IMR-90 (cell line): ENCODE results near the gene SLC51A. TPM values are rescaled to one million over a fixed set of nuclear protein-coding genes. Genes with fewer than 3 reads are reported as not detected.

Experiments
- ATAC-seq: fragments of 200-7000 bp; cut with Tn5 transposase; 2 replicates; pipeline ENCODE4 v1.9.1; 2020; ENCODE audit warnings: low read depth, mild to moderate bottlenecking, moderate library complexity
- BruUV-seq: library from RNA; stranded (reverse); fragments of 400-500 nt; replicated peaks from 2 replicates; lab custom pipeline; 2021; lab: Mats Ljungman, UMichigan
- CTCF ChIA-PET: fragments of 300-600 bp; formaldehyde crosslinking; extraction: SDS; loops from one replicate; lab custom pipeline; 2021; ENCODE audit warnings: antibody characterized with exemption; lab: Yijun Ruan, JAX
- POLR2A ChIA-PET: fragments of 300-600 bp; sonication (Branson Sonifier 250); formaldehyde crosslinking; loops from one replicate; lab custom pipeline; 2022; ENCODE audit warnings: antibody characterized with exemption; ENCODE audit not compliant: unreplicated experiment; lab: Charles Lee
- DNase-seq: peaks from one replicate; pipeline ENCODE4 v3.0.0; 2013
- H2AFZ ChIP-seq: replicated peaks from 2 replicates; pipeline ENCODE3; 2013; ENCODE audit warnings: low read length, mild to moderate bottlenecking; ENCODE audit not compliant: poor library complexity
- H2AK5ac ChIP-seq: 2 replicates; pipeline ENCODE4 v1.6.1; 2013; ENCODE audit warnings: low read depth, low read length, inconsistent platforms
- H2AK9ac ChIP-seq: replicated peaks from 2 replicates; pipeline ENCODE3; 2013; ENCODE audit warnings: mild to moderate bottlenecking, low read depth, low read length, moderate library complexity; ENCODE audit not compliant: poor library complexity
- H2BK120ac ChIP-seq: 2 replicates; pipeline ENCODE4 v1.6.1; 2013; ENCODE audit warnings: low read depth, low read length, inconsistent platforms
- H2BK15ac ChIP-seq: 3 replicates; pipeline ENCODE4 v1.6.1; 2013; ENCODE audit warnings: low read depth, low read length, inconsistent platforms
- H2BK20ac ChIP-seq: 2 replicates; pipeline ENCODE4 v1.6.1; 2013; ENCODE audit warnings: low read depth, mild to moderate bottlenecking, inconsistent platforms, low read length, moderate library complexity
- H2BK5ac ChIP-seq: 2 replicates; pipeline ENCODE4 v1.6.1; 2013; ENCODE audit warnings: mild to moderate bottlenecking, low read depth, low read length, inconsistent platforms; ENCODE audit not compliant: poor library complexity, severe bottlenecking
- H3K14ac ChIP-seq: replicated peaks from 2 replicates; pipeline ENCODE4 v1.6.1; 2013; ENCODE audit warnings: low read depth, low read length, inconsistent platforms
- H3K18ac ChIP-seq: 2 replicates; pipeline ENCODE4 v1.6.1; 2013; ENCODE audit warnings: low read depth, low read length, control low read depth
- H3K23ac ChIP-seq: 2 replicates; pipeline ENCODE4 v1.6.1; 2013; ENCODE audit warnings: low read depth, low read length, inconsistent platforms
- H3K27ac ChIP-seq: 2 replicates; pipeline ENCODE4 v1.5.1; 2013; ENCODE audit warnings: mild to moderate bottlenecking, control low read depth, low read length; ENCODE audit not compliant: insufficient read depth
- H3K27me3 ChIP-seq: 2 replicates; pipeline ENCODE4 v1.6.1; 2013; ENCODE audit warnings: low read length; ENCODE audit not compliant: control insufficient read depth, insufficient read depth
- H3K36me3 ChIP-seq: 2 replicates; pipeline ENCODE4 v1.6.1; 2013; ENCODE audit warnings: low read length, mixed read lengths; ENCODE audit not compliant: control insufficient read depth, insufficient read depth
- H3K4ac ChIP-seq: 2 replicates; pipeline ENCODE4 v1.6.1; 2013; ENCODE audit warnings: low read depth, low read length, inconsistent platforms
- H3K4me1 ChIP-seq: 2 replicates; pipeline ENCODE4 v1.6.1; 2013; ENCODE audit warnings: low read length, mixed read lengths; ENCODE audit not compliant: control insufficient read depth, insufficient read depth
- H3K4me2 ChIP-seq: 2 replicates; pipeline ENCODE4 v1.6.1; 2013; ENCODE audit warnings: low read depth, mild to moderate bottlenecking, control low read depth, low read length, moderate library complexity
- H3K4me3 ChIP-seq: 2 replicates; pipeline ENCODE4 v1.5.1; 2013; ENCODE audit warnings: low read depth, mild to moderate bottlenecking, control low read depth, low read length, moderate library complexity; ENCODE audit not compliant: insufficient read depth
- H3K56ac ChIP-seq: 2 replicates; pipeline ENCODE4 v1.6.1; 2013; ENCODE audit warnings: low read length, inconsistent platforms; ENCODE audit not compliant: insufficient read depth; ENCODE audit errors: extremely low read depth
- H3K79me1 ChIP-seq, 2 experiments: 2 replicates each; pipeline ENCODE4 v1.6.1; 2013; ENCODE audit warnings: low read length in 2 of 2, inconsistent platforms in 1 of 2, low read depth in 1 of 2
- H3K9ac ChIP-seq: 2 replicates; pipeline ENCODE4 v1.6.1; 2013; ENCODE audit warnings: low read depth, low read length, control low read depth
- H3K9me1 ChIP-seq: 2 replicates; pipeline ENCODE4 v1.6.1; 2013; ENCODE audit warnings: low read length, inconsistent platforms; ENCODE audit not compliant: insufficient read depth
- H3K9me3 ChIP-seq: 2 replicates; pipeline ENCODE4 v1.6.1; 2013; ENCODE audit warnings: low read length; ENCODE audit not compliant: control insufficient read depth, insufficient read depth
- H4K20me1 ChIP-seq: 2 replicates; pipeline ENCODE4 v1.6.1; 2013; ENCODE audit warnings: low read length, inconsistent platforms; ENCODE audit not compliant: insufficient read depth
- H4K5ac ChIP-seq: 2 replicates; pipeline ENCODE4 v1.6.1; 2013; ENCODE audit warnings: mild to moderate bottlenecking, low read depth, low read length, control low read depth
- H4K8ac ChIP-seq, 2 experiments: 2 replicates each; pipeline ENCODE4 v1.6.1; 2013; ENCODE audit warnings: low read depth in 2 of 2, low read length in 2 of 2, control low read depth in 1 of 2, inconsistent platforms in 1 of 2
- H4K91ac ChIP-seq: 2 replicates; pipeline ENCODE4 v1.6.1; 2013; ENCODE audit warnings: low read depth, low read length, inconsistent platforms; ENCODE audit not compliant: insufficient read depth
- BHLHE40 ChIP-seq: fragments of 150-350 bp; IDR thresholded peaks from 2 replicates; pipeline ENCODE4 v1.6.1; 2016; ENCODE audit warnings: mild to moderate bottlenecking, low read depth, low read length
- CEBPB ChIP-seq: IDR thresholded peaks from 2 replicates; pipeline ENCODE4 v1.6.1; 2012; ENCODE audit warnings: low read depth, low read length, improper control_type of control experiment
- CHD1 ChIP-seq: IDR thresholded peaks from 2 replicates; pipeline ENCODE4 v1.6.1; 2012; ENCODE audit warnings: low read depth, low read length, improper control_type of control experiment
- CTCF ChIP-seq: conservative IDR thresholded peaks from 2 replicates; pipeline ENCODE4 v1.5.1; 2012; ENCODE audit warnings: mild to moderate bottlenecking, low read depth, low read length, improper control_type of control experiment
- ELK1 ChIP-seq: fragments of 150-350 bp; IDR thresholded peaks from 2 replicates; pipeline ENCODE4 v1.6.1; 2016; ENCODE audit warnings: low read depth, mild to moderate bottlenecking, low read length, moderate library complexity, borderline replicate concordance
- FOS ChIP-seq: fragments of 150-350 bp; IDR thresholded peaks from 2 replicates; pipeline ENCODE4 v1.6.1; 2016; ENCODE audit warnings: low read depth, low read length
- MAFK ChIP-seq: IDR thresholded peaks from 2 replicates; pipeline ENCODE4 v1.6.1; 2012; ENCODE audit warnings: low read depth, low read length, improper control_type of control experiment
- MAZ ChIP-seq: IDR thresholded peaks from 2 replicates; pipeline ENCODE4 v1.6.1; 2012; ENCODE audit warnings: low read depth, mild to moderate bottlenecking, low read length, improper control_type of control experiment, moderate library complexity, borderline replicate concordance
- MXI1 ChIP-seq: IDR thresholded peaks from 2 replicates; pipeline ENCODE4 v1.6.1; 2012; ENCODE audit warnings: low read depth, mild to moderate bottlenecking, low read length, moderate library complexity, borderline replicate concordance
- NFE2L2 ChIP-seq: fragments of 150-350 bp; IDR thresholded peaks from 2 replicates; pipeline ENCODE4 v1.6.1; 2016; ENCODE audit warnings: low read depth, mild to moderate bottlenecking, low read length
- POLR2A ChIP-seq: IDR thresholded peaks from 2 replicates; pipeline ENCODE4 v1.6.1; 2012; ENCODE audit warnings: mild to moderate bottlenecking, low read depth, low read length
- RAD21 ChIP-seq: IDR thresholded peaks from 2 replicates; pipeline ENCODE4 v1.6.1; 2012; ENCODE audit warnings: low read length, improper control_type of control experiment
- RCOR1 ChIP-seq: IDR thresholded peaks from 2 replicates; pipeline ENCODE4 v1.6.1; 2012; ENCODE audit warnings: mild to moderate bottlenecking, low read length, improper control_type of control experiment; ENCODE audit not compliant: insufficient replicate concordance
- RFX5 ChIP-seq: IDR thresholded peaks from 2 replicates; pipeline ENCODE4 v1.8.0; 2012; ENCODE audit warnings: low read depth, mild to moderate bottlenecking, low read length, moderate library complexity
- SMC3 ChIP-seq: fragments of 150-350 bp; IDR thresholded peaks from 2 replicates; pipeline ENCODE4 v1.6.1; 2016; ENCODE audit warnings: low read depth, mild to moderate bottlenecking, antibody characterized with exemption, low read length, moderate library complexity
- USF2 ChIP-seq: fragments of 150-350 bp; IDR thresholded peaks from 2 replicates; pipeline ENCODE4 v1.6.1; 2017; ENCODE audit warnings: mild to moderate bottlenecking, antibody characterized with exemption, low read length, low read depth
- WGBS, 2 experiments: methylation state at CpG; one replicate each; pipeline versions ENCODE4 v1.1.5 to v1.1.7; 2013; ENCODE audit warnings: missing lambda C conversion rate in 2 of 2; ENCODE audit not compliant: insufficient read length in 1 of 2; ENCODE audit errors: extremely low coverage in 2 of 2; 5-methylcytosine and 5-hydroxymethylcytosine counted together
- dilution Hi-C: fragments of 300-500 bp; cut with HindIII; formaldehyde crosslinking; loops from one replicate; pipeline ENCODE4 v1.14.3; 2018; ENCODE audit warnings: low sequenced_read_pairs; ENCODE audit not compliant: unreplicated experiment
- in situ Hi-C: fragments of 300-500 bp; cut with MboI; formaldehyde crosslinking; loops from 3 replicates; pipeline ENCODE4 v1.14.3; 2019; ENCODE audit warnings: low sequenced_read_pairs, inconsistent platforms, mixed read lengths
- intact Hi-C: fragments of 100-400 bp; cut with micrococcal nuclease; formaldehyde crosslinking; loops from 2 replicates; pipeline ENCODE4 v1.10.0; 2022
- polyA plus RNA-seq, 3 experiments: library from polyadenylated mRNA; depleted of rRNA; stranded (reverse); fragments of >200 nt; gene quantifications; 2 replicates each; pipeline ENCODE4 v1.2.3, GENCODE V29; 2012; ENCODE audit warnings: low replicate concordance in 1 of 3
- total RNA-seq: library from RNA; depleted of rRNA; stranded (reverse); fragments of >200 nt; gene quantifications from 2 replicates; pipeline ENCODE4 v1.2.3, GENCODE V29; 2012

SLC51A gene
- total and polyA plus RNA-seq, 2 of the 4 experiments (the other 2 are of a cell fraction): not detected

GRCh38 chr3:196241704-196242103 lies 25.4 kb downstream of the SLC51A start:
- no peak overlapping the region for H2BK20ac ChIP-seq
- no peak overlapping the region for H2AK9ac ChIP-seq
- dilution Hi-C loops: no loop called here
- ATAC-seq (no peak), DNase-seq (no peak)
- no peak overlapping the region for H3K27ac ChIP-seq
- H3K4ac ChIP-seq: no peak overlapping the region
- no peaks in the 10 kb centered on the region for H3K9me3 ChIP-seq
- H3K56ac ChIP-seq: no peak overlapping the region
- POLR2A ChIA-PET: no interaction called here
- no TSS peak for BruUV-seq
- H3K23ac ChIP-seq: no peak overlapping the region
- H2AK5ac ChIP-seq: no peak overlapping the region
- no peak overlapping the region for H2BK15ac ChIP-seq
- H4K91ac ChIP-seq: no peak overlapping the region
- peaks cover 5 to 20% of the 10 kb centered on the region in 2 experiments; a peak in 3 of 4 replicates for H3K79me1 ChIP-seq
- intact Hi-C loops: no loop called here
- H2BK5ac ChIP-seq: no peak overlapping the region
- H3K27me3 ChIP-seq: no peaks in the 10 kb centered on the region
- no peak overlapping the region for H3K18ac ChIP-seq
- H3K4me3 ChIP-seq: no peak overlapping the region
- H4K20me1 ChIP-seq: no peaks in the 10 kb centered on the region
- H3K14ac ChIP-seq: no peak overlapping the region
- in situ Hi-C loops: no loop called here
- H3K9ac ChIP-seq: no peak overlapping the region
- H2BK120ac ChIP-seq: no peak overlapping the region
- no peak overlapping the region for H3K4me2 ChIP-seq
- H2AFZ ChIP-seq: no peak overlapping the region
- 100% methylated on average over 2 of the region's 8 CpGs; no CpG with 5 or more reads in 1 of the 2 experiments for WGBS, 2 experiments
- H3K4me1 ChIP-seq: peaks cover 4% of the 10 kb centered on the region; the same call in 1 of the 2 replicates
- CTCF ChIA-PET: interaction anchor here (0.5 kb wide), 1 partner anchor 169 kb away, joined by 3 read pairs; no protein-coding TSS in a partner anchor
- TF ChIP-seq MAFK (no peak), ELK1 (no peak), RFX5 (no peak), SMC3 (no peak), MAZ (no peak), FOS (no peak), CHD1 (no peak), BHLHE40 (no peak), NFE2L2 (no peak), CEBPB (no peak), MXI1 (no peak), RAD21 (no peak), USF2 (no peak), POLR2A (no peak), RCOR1 (no peak), CTCF (no peak)
- H4K5ac ChIP-seq: no peak overlapping the region
- H3K9me1 ChIP-seq: no peaks in the 10 kb centered on the region
- H3K36me3 ChIP-seq: peaks cover 39% of the 10 kb centered on the region
- no peak overlapping the region for H4K8ac ChIP-seq
